ENCODE measurements around the gene RPS19. TPM values are rescaled to one million over a fixed set of nuclear protein-coding genes. Genes with fewer than 3 reads are reported as not detected.

The RPS19 gene
- total and polyA plus RNA-seq, 10 of the 15 experiments (the other 5 are each of a cell fraction or from before 2014, with no cell fraction given), result 2,615 to 5,578 (median 4,127) TPM

DNA sequence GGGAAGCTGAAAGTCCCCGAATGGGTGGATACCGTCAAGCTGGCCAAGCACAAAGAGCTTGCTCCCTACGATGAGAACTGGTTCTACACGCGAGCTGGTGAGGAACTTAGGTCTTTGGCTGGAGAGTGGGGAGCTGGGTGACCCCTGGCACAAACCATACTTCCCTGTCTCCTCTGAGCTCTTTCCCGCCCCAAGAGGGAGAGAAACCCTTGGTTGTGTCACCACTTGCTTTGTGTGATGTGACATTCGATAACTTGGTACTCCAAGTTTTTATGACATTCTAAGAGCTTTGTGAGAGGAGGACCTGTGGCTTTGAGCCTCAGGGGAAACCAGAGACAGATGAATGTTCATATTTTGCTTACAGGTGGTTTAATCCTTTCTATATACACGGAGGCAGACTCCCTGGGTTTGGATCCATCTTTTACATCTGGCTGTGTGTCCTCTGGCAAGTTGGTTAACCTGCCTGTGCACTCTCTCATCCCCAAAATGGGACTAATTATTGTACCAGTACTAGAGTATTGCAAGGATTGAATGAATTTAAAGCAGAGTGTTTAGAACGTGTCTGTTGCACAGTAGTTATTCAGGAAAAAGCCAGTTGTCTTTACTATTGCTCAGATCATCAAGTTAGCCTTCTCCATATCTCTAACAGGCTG is 1.2 kb downstream of the RPS19 start:
- Histone ChIP-seq H3K36me3 (ENCODE audit: control insufficient read depth in 2 of 2, insufficient read depth in 2 of 2, low read length in 1 of 2) (peaks cover 26 to 28% of the 10 kb centered on the region in 2 experiments), H2AFZ (ENCODE audit: control insufficient read depth, low read depth, low read length) (no peak overlapping the region), H3K4me3 (peak overlapping the region; percentile 94), H4K20me1 (ENCODE audit: control insufficient read depth, insufficient read depth) (peaks cover 17% of the 10 kb centered on the region), H3K9ac (ENCODE audit: control insufficient read depth, insufficient read depth, low read length) (peak overlapping the region; percentile 100), H3K4me1 (ENCODE audit: control insufficient read depth, insufficient read depth, low read length) (peaks cover 30% of the 10 kb centered on the region), H3K27ac (ENCODE audit: control insufficient read depth, insufficient read depth) (peak overlapping the region; percentile 98), H3K27me3 (replicated peaks in 1 of 2; ENCODE audit: control insufficient read depth in 2 of 2, insufficient read depth in 2 of 2, low read length in 1 of 2) (no peaks in the 10 kb centered on the region), H3K9me3 (replicated peaks; ENCODE audit: control insufficient read depth, insufficient read depth, low read length) (no peaks in the 10 kb centered on the region), H3K4me2 (ENCODE audit: control insufficient read depth, insufficient read depth) (peak overlapping the region; percentile 84), H3K79me2 (ENCODE audit: control insufficient read depth, insufficient read depth, low read length) (peaks cover 60% of the 10 kb centered on the region)
- POLR2A ChIA-PET, result interaction anchor here (0.5 to 4.3 kb wide), 6 partner anchors 10 to 97 kb away, joined by 5 to 46 read pairs (median 20); partner anchors contain the start of genes CD79A and RABAC1
- WGBS (ENCODE audit: insufficient coverage, insufficient replicate concordance, low lambda C conversion rate, missing lambda C conversion rate), result 2% methylated on average over 9 of the region's 9 CpGs
- ATAC-seq, result no peak
- RAD21 ChIA-PET (ENCODE audit: unreplicated experiment), result interaction anchor here (1.2 to 4.4 kb wide), 6 partner anchors 11 to 91 kb away, joined by 3 to 57 read pairs (median 18); partner anchors contain the start of genes CD79A and ERFL
- no peak for FAIRE-seq
- SMC1A ChIA-PET (ENCODE audit: uncharacterized antibody, unreplicated experiment), result interaction anchor here (0.8 to 4.9 kb wide), 8 partner anchors 7 to 91 kb away, joined by 3 to 47 read pairs (median 16); partner anchors contain the start of gene CD79A
- CTCF ChIA-PET, result interaction anchor here (1.3 to 4.6 kb wide), 8 partner anchors 13 to 97 kb away, joined by 3 to 85 read pairs (median 26); partner anchors contain the start of genes CD79A and RABAC1
- in situ Hi-C loops (cut with MboI) (no loop called here), intact Hi-C loops (cut with micrococcal nuclease; ENCODE audit: unreplicated experiment) (no loop called here)
- TSS peak; percentile 57 for BruUV-seq (replicated peaks)
- TF ChIP-seq RCOR1 (conservative IDR thresholded peaks at IDR 0.05; ENCODE audit: low read depth, low read length) (no peak), ZNF207 (IDR thresholded peaks at IDR 0.05; ENCODE audit: borderline replicate concordance) (no peak), BMI1 (IDR thresholded peaks at IDR 0.05; ENCODE audit: borderline replicate concordance) (no peak), PML (IDR thresholded peaks at IDR 0.05; ENCODE audit: low read length) (peak; percentile 32; the same call in 1 of the 2 replicates), EGR1 (IDR thresholded peaks at IDR 0.05; ENCODE audit: borderline replicate concordance in 1 of 2, low read depth in 2 of 2, low read length in 2 of 2) (no peak), MTA2 (IDR thresholded peaks at IDR 0.05; ENCODE audit: low read depth) (no peak), SREBF1 (IDR thresholded peaks at IDR 0.05; ENCODE audit: low read length) (no peak), POLR2AphosphoS5 (IDR thresholded peaks at IDR 0.05; ENCODE audit: low read length) (0 out of 2 replicates have a peak, but pooled peaks have one; percentile 12), SIN3A (IDR thresholded peaks at IDR 0.05; ENCODE audit: low read depth, low read length) (0 out of 2 replicates have a peak, but pooled peaks have one; percentile 24)
- TF ChIP-seq, protein P1, sequence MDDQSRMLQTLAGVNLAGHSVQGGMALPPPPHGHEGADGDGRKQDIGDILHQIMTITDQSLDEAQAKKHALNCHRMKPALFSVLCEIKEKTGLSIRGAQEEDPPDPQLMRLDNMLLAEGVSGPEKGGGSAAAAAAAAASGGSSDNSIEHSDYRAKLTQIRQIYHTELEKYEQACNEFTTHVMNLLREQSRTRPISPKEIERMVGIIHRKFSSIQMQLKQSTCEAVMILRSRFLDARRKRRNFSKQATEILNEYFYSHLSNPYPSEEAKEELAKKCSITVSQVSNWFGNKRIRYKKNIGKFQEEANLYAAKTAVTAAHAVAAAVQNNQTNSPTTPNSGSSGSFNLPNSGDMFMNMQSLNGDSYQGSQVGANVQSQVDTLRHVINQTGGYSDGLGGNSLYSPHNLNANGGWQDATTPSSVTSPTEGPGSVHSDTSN (IDR thresholded peaks at IDR 0.05; ENCODE audit: insufficient replicate concordance, low read depth, low read length), result no peak
- no peak for DNase-seq (ENCODE audit: low read depth, low spot score)

Data from GM12878 (cell line).